ENCODE data around the gene FKBP14. TPM values are rescaled to one million over a fixed set of nuclear protein-coding genes. Genes with fewer than 3 reads are reported as not detected.

FKBP14 gene
- total and polyA plus RNA-seq, 2 experiments from 2014 or later, result 11.8 to 12.9 TPM

DNA sequence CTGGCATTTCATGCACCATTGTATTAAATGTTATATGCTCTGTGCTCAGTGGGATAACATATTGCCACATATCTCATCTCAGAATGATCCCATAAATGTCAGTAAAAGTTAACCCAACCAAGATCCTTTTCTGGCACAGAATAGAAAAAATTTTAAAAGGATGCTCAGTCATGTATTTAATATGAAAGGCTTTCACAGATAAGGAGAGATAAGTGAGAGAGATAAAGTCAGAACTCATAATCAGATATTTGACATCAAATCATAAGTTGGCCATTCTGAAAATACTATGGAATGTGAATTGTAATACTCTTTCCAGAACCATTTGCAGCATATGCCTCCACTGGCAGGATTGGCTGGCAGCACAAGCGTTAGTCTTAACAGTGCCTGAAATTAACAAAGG, 40.2 kb upstream of the FKBP14 start:
- H3K36me3 ChIP-seq (ENCODE audit: insufficient read depth), result peaks cover 2% of the 10 kb centered on the region
- DNase-seq (ENCODE audit: low spot score) (no peak), ATAC-seq (no peak)
- Mint-ChIP-seq H3K27ac (no peak overlapping the region), H3K27me3 (ENCODE audit: insufficient read depth, low read depth, poor library complexity) (peaks cover 4% of the 10 kb centered on the region), H3K4me3 (no peak overlapping the region), H3K36me3 (ENCODE audit: low read depth) (peaks cover 26% of the 10 kb centered on the region), H3K9me3 (no peaks in the 10 kb centered on the region), H3K4me1 (no peaks in the 10 kb centered on the region)
- H3K79me2 ChIP-seq (replicated peaks; ENCODE audit: insufficient read depth), result no peaks in the 10 kb centered on the region
- no peaks in the 10 kb centered on the region for H3K27me3 ChIP-seq (ENCODE audit: insufficient read depth)
- no peak overlapping the region for H3K27ac ChIP-seq (ENCODE audit: low read depth)
- no peak overlapping the region for H3K4me2 ChIP-seq
- H3F3A ChIP-seq (replicated peaks; ENCODE audit: low read depth), result no peaks in the 10 kb centered on the region
- no peaks in the 10 kb centered on the region; the same call in 1 of the 2 replicates for H4K20me1 ChIP-seq (replicated peaks; ENCODE audit: insufficient read depth)
- H2AFZ ChIP-seq, result no peak overlapping the region
- H3K9me2 ChIP-seq (ENCODE audit: insufficient read depth), result no peaks in the 10 kb centered on the region
- TF ChIP-seq ZNF114 (CRISPR knock-in tag; IDR thresholded peaks at IDR 0.05), result no peak
- TF ChIP-seq POLR2AphosphoS5 (IDR thresholded peaks at IDR 0.05; ENCODE audit: low read depth), result no peak
- no peak for TF ChIP-seq NANOG (IDR thresholded peaks at IDR 0.05; ENCODE audit: borderline replicate concordance)
- TF ChIP-seq ZNF331 (CRISPR knock-in tag; IDR thresholded peaks at IDR 0.05; ENCODE audit: low read depth), result no peak
- TF ChIP-seq CREB1 (CRISPR knock-in tag; IDR thresholded peaks at IDR 0.05; ENCODE audit: low read depth), result no peak
- TF ChIP-seq EZH2 (IDR thresholded peaks at IDR 0.05; ENCODE audit: low read depth, unreplicated experiment), result no peak
- TF ChIP-seq, protein P1, sequence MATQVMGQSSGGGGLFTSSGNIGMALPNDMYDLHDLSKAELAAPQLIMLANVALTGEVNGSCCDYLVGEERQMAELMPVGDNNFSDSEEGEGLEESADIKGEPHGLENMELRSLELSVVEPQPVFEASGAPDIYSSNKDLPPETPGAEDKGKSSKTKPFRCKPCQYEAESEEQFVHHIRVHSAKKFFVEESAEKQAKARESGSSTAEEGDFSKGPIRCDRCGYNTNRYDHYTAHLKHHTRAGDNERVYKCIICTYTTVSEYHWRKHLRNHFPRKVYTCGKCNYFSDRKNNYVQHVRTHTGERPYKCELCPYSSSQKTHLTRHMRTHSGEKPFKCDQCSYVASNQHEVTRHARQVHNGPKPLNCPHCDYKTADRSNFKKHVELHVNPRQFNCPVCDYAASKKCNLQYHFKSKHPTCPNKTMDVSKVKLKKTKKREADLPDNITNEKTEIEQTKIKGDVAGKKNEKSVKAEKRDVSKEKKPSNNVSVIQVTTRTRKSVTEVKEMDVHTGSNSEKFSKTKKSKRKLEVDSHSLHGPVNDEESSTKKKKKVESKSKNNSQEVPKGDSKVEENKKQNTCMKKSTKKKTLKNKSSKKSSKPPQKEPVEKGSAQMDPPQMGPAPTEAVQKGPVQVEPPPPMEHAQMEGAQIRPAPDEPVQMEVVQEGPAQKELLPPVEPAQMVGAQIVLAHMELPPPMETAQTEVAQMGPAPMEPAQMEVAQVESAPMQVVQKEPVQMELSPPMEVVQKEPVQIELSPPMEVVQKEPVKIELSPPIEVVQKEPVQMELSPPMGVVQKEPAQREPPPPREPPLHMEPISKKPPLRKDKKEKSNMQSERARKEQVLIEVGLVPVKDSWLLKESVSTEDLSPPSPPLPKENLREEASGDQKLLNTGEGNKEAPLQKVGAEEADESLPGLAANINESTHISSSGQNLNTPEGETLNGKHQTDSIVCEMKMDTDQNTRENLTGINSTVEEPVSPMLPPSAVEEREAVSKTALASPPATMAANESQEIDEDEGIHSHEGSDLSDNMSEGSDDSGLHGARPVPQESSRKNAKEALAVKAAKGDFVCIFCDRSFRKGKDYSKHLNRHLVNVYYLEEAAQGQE (IDR thresholded peaks at IDR 0.05; ENCODE audit: unreplicated experiment), result no peak
- TF ChIP-seq, protein P2, sequence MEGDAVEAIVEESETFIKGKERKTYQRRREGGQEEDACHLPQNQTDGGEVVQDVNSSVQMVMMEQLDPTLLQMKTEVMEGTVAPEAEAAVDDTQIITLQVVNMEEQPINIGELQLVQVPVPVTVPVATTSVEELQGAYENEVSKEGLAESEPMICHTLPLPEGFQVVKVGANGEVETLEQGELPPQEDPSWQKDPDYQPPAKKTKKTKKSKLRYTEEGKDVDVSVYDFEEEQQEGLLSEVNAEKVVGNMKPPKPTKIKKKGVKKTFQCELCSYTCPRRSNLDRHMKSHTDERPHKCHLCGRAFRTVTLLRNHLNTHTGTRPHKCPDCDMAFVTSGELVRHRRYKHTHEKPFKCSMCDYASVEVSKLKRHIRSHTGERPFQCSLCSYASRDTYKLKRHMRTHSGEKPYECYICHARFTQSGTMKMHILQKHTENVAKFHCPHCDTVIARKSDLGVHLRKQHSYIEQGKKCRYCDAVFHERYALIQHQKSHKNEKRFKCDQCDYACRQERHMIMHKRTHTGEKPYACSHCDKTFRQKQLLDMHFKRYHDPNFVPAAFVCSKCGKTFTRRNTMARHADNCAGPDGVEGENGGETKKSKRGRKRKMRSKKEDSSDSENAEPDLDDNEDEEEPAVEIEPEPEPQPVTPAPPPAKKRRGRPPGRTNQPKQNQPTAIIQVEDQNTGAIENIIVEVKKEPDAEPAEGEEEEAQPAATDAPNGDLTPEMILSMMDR (conservative IDR thresholded peaks at IDR 0.05; ENCODE audit: low read depth in 2 of 2), result no peak
- no peak for TF ChIP-seq STAT1 (IDR thresholded peaks at IDR 0.05; ENCODE audit: unreplicated experiment)
- TF ChIP-seq, protein P3, sequence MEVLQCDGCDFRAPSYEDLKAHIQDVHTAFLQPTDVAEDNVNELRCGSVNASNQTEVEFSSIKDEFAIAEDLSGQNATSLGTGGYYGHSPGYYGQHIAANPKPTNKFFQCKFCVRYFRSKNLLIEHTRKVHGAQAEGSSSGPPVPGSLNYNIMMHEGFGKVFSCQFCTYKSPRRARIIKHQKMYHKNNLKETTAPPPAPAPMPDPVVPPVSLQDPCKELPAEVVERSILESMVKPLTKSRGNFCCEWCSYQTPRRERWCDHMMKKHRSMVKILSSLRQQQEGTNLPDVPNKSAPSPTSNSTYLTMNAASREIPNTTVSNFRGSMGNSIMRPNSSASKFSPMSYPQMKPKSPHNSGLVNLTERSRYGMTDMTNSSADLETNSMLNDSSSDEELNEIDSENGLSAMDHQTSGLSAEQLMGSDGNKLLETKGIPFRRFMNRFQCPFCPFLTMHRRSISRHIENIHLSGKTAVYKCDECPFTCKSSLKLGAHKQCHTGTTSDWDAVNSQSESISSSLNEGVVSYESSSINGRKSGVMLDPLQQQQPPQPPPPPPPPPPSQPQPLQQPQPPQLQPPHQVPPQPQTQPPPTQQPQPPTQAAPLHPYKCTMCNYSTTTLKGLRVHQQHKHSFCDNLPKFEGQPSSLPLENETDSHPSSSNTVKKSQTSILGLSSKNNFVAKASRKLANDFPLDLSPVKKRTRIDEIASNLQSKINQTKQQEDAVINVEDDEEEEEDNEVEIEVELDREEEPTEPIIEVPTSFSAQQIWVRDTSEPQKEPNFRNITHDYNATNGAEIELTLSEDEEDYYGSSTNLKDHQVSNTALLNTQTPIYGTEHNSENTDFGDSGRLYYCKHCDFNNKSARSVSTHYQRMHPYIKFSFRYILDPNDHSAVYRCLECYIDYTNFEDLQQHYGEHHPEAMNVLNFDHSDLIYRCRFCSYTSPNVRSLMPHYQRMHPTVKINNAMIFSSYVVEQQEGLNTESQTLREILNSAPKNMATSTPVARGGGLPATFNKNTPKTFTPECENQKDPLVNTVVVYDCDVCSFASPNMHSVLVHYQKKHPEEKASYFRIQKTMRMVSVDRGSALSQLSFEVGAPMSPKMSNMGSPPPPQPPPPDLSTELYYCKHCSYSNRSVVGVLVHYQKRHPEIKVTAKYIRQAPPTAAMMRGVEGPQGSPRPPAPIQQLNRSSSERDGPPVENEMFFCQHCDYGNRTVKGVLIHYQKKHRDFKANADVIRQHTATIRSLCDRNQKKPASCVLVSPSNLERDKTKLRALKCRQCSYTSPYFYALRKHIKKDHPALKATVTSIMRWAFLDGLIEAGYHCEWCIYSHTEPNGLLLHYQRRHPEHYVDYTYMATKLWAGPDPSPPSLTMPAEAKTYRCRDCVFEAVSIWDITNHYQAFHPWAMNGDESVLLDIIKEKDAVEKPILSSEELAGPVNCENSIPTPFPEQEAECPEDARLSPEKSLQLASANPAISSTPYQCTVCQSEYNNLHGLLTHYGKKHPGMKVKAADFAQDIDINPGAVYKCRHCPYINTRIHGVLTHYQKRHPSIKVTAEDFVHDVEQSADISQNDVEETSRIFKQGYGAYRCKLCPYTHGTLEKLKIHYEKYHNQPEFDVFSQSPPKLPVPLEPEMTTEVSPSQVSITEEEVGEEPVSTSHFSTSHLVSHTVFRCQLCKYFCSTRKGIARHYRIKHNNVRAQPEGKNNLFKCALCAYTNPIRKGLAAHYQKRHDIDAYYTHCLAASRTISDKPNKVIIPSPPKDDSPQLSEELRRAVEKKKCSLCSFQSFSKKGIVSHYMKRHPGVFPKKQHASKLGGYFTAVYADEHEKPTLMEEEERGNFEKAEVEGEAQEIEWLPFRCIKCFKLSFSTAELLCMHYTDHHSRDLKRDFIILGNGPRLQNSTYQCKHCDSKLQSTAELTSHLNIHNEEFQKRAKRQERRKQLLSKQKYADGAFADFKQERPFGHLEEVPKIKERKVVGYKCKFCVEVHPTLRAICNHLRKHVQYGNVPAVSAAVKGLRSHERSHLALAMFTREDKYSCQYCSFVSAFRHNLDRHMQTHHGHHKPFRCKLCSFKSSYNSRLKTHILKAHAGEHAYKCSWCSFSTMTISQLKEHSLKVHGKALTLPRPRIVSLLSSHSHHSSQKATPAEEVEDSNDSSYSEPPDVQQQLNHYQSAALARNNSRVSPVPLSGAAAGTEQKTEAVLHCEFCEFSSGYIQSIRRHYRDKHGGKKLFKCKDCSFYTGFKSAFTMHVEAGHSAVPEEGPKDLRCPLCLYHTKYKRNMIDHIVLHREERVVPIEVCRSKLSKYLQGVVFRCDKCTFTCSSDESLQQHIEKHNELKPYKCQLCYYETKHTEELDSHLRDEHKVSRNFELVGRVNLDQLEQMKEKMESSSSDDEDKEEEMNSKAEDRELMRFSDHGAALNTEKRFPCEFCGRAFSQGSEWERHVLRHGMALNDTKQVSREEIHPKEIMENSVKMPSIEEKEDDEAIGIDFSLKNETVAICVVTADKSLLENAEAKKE (CRISPR knock-in tag; IDR thresholded peaks at IDR 0.05), result no peak
- TF ChIP-seq EZH2phosphoT487 (IDR thresholded peaks at IDR 0.05; ENCODE audit: unreplicated experiment), result no peak
- TF ChIP-seq, protein P4, sequence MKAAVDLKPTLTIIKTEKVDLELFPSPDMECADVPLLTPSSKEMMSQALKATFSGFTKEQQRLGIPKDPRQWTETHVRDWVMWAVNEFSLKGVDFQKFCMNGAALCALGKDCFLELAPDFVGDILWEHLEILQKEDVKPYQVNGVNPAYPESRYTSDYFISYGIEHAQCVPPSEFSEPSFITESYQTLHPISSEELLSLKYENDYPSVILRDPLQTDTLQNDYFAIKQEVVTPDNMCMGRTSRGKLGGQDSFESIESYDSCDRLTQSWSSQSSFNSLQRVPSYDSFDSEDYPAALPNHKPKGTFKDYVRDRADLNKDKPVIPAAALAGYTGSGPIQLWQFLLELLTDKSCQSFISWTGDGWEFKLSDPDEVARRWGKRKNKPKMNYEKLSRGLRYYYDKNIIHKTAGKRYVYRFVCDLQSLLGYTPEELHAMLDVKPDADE (IDR thresholded peaks at IDR 0.05), result no peak
- no peak for TF ChIP-seq JUNB (IDR thresholded peaks at IDR 0.05; ENCODE audit: unreplicated experiment)
- no peak overlapping the region for H3K4me3 ChIP-seq
- H3K4me1 ChIP-seq (ENCODE audit: insufficient read depth), result no peaks in the 10 kb centered on the region
